Activated CD4-positive, CD25-positive, alpha-beta regulatory T cell treated with anti-CD3 and anti-CD28 coated beads, Interleukin-2, amount 50 U/mL, for 24 hours (primary cell): Measurements from ENCODE around the gene NFATC2.

Experiments used
- ATAC-seq, 2 donors: fragments of 150-1000 bp; cut with Tn5 transposase; one replicate each; pipeline ENCODE4 v1.10.0; 2021; ENCODE audit warnings: mild to moderate bottlenecking in 1 of 2, moderate library complexity in 1 of 2

The NFATC2 gene

DNA sequence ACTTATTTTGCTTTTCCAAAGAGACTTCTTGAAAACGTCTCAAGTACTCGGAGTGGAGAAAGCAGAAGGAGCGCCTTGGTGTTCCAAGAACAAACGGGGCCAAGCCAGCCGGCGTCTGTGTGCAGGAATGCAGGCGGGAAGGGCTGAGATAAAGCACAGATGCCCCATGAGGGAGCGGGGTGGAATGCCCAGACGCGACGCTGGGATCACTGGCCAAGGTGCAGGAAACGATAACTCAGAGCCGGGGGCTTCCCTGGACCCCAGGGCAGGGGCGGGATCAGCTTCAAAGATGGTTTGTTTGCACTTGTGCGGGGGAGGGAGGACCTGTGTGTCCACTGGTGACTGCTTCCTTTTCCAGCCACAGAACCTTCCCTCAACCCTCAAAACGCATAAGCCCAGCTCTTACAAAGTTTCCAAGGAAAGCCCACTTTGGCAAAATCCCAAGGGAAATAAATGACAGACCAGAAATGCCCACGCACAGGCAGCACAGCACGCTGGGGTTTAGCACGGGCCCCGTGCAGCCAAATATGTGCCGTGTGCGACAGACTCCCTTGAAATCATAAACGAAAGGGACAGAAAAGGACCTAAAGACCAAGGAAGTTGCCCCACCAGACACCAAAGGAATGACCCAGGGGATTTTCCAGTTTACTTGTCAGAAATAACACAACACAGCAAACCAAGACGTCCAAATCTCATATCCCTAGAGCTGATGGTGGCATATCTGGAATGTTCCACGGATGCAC lies 113.9 kb downstream of the NFATC2 start:
- no peak for ATAC-seq

DNA sequence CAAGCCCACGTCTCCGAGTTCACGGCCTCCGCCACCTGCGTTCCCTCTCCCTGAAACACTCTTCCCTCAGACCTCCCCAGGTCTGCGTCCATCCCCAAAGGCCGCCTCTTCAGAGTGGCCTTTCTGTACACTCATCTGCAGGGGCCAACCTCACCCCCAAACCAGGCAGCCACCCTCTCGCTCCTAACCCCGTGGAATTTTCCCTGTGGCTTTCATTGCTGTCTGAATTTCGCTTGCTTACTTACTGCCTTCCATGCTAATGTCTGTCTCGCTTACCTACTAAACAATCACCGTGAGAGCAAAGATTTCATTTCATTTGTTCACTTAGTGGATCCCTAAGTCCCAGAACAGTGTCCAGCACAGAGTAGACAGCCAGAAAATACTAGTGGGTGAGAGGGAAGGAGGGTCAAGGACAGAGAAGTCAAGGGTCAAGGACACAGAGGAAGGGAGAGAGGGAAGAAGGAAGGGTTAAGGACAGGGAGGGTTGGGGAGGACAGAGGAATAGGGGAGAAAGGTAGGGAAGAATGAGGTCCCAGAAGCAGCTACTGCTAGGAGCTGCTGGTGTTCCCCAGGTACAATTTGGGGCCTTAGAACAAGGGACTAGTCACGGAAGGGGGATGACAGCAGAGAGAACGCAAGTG lies 114.7 kb downstream of the NFATC2 start:
- no peak for ATAC-seq

DNA sequence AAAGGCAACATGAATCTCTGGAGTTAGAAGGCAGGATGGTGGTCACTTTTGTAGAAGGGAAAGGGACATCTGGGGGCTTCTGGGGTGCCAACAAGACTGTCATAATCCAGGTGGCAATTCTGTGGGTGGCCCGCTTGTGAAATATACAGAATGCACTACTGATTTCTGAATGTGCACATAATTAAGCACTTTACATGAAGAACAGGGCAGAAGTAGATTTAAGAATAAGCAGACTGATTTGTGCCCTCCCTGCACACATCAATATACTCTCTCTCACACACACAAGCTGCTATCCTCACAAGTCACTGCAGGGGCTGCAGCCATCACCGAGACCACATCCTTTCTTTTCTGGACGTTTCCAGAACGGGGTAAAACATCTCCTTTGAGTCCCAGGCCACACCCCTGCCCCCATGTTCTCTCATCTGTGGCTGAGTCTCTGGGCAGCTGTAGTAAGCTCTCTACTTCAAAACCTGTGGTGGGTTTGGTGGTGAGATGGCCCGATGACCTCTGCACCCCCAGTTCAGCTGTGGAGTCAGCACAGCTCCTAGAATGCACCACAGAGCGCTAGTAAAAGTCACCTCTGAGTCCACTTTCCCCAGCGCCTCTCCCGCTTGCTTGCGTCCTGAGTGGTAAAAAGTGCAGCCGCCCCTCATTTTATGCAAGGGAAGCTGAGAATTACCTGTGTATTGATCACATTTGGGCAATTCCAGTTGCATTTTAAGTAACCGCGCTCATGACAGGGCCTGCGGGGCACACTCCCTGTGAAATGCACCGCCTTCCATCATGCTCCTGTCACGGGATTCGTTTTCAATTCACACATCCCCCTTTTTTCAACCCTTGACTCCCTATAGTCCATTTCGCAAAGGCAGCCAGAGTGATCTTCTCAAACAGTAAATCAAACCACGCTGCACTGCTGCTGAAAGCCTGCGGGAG lies 115.5 kb downstream of the NFATC2 start:
- ATAC-seq: no peak

DNA sequence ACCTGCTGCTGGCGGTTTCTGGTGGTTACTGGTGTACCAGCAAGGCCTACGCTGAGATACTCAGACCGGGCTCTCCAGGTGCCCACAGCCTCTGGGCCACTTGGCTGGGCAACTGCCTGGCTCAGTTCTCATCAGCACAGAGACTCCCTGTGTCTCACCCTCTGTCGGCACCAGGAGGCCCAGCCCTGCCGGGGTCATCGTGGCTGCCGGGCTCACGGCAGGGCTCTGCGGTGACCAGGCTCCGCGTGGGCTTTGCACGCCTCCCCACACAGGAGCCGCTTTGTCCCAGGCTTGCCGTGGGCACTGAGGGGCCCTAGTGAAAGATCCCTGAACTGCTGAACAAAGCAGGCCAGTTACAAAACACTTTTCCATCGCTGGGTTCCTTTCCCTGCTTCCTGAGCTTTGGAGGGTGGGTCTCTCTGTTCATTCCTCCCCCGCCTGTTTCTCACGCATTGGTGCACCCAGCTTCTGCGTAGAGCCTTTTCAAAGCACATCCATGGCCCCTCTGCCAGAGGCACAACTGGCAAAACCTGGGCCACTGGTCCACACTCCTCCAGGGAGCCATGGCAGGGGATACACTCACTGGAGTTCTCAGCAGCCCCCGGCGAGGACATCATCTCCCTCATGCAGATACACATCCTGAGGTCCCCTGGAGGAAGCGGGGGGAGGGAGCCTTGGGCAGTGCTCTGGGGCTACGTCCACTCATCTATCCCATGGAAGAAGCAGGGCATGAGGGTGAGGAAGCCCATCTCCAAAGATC lies 117.0 kb downstream of the NFATC2 start:
- ATAC-seq: peak; percentile 22 to 25

DNA sequence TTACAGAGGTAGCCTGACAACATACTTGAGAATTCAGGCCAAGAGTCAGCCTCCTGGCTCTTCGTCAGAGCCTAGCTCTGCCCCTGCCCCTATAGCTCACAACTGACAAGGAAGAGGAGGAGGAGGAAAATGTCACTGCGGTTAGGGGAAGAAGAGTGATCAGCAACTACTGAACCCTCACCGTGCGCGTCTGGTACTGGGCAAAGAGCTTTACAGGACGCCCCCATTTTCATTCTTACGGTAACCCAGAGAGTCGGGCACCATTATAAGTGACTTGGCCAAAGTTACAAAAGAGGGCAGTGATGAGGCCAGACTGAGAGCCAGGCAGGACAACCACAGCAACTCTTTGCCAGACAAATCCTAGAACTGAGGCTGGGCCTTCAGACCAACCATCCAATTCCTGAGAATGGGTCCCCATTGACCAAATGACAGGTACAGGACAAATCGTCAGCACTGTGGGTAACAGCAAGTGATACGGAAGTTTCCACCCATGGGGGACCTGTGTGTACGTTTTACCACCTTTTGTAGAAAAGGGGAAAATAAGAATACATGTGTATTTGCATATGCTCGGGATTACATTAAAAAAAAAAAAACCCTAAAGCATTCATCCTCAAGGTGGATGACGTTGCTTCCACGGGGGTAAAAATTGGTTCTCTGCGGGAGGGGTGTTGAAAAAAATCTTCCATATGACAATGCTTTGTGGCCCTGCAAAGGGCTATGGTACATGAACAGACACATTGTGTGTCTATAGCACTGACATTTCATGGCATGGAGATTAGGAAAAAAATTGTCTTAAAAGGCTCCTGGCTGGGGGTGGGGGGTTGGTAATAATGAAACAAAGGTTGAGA lies 118.0 kb downstream of the NFATC2 start:
- peak; percentile 58 to 63 for ATAC-seq

DNA sequence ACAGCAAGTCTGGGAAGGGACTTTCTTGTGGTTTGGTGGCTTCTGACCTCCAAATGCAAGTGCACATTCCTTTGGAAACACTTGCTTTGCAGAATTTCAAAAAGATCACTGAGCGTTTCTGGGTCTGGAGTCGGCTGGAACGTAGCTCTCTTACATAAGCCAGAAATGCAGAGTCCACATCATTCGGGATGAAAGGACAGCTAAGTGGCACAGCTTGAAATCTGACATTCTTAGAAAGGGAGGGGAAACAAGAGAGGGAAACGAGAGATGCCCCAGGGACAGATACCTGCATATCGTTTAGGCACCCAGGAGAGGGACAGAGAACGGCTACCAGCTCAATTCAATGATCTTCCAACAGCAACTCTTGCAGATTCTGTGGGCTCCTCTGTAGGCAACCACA lies 118.7 kb downstream of the NFATC2 start:
- ATAC-seq: no peak

DNA sequence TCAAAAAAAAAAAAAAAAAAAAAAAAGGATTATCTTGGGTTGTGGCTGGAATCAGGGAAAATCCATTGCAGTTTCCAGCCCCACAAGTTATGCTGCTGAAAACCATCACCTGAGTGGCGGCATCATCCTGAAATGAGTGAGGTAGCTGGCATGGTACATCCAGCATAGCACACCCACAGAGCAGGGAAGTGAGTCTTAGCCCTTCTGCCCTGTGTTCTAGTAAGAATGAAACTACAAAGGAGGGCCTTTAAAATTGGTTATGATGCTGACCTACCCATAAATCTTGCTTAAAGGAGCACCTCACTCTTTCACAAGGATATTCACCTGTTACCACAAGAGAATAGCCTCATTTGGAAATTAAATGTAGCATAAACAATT lies 119.2 kb downstream of the NFATC2 start:
- peak; percentile 68 for ATAC-seq

DNA sequence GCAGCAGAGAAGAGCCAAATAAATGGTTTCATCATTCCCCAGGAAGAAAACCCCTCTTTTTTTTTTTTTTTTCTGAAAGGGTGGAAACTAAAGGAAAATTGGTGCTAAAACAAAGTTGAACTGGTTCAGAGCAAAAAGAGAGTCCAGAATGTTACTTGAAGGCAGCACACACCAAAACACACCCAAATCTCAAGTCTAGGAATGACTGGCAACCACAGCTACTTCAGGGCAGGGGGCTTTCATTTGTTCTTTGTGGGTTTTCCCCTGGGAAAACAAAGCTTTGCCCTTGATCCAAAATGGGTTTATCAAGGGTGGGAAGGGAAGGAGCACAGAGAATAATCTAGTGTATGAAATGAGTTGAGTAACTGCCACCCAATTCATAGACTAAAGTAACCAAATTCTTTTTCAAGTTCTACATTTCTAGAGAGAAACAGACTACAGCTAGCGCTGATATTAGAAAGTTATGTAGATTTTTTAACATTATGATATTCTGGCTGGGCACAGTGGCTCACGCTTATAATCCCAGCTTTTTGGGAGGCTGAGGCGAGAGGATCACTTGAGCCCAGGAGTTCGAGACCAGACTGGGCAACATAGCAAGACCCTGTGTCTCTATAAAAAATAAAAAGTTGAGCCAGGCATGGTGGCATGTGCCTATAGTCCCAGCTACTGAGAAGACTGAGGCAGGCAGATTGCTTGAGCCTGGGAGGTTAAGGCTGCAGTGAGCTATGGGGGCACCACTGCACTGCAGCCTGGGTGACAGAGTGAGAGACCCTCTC lies 119.8 kb downstream of the NFATC2 start:
- ATAC-seq: no peak

DNA sequence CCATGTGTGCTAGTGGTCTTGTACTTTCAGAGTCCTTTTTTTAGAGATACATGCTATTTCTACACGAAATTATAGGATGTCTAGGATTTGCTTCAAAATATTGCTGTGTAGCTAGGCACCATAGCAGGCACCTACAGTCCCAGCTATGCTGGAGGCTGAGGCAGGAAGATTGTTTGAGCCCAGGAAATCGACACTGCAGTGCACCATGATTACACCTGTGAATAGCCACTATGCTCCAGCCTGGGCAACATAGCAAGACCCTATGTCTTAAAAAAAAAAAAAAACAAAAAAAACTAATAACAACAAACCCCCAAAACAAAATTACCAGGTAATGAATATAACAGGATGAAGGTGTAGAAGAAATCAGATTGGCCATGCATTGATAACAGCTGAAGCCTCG lies 121.7 kb downstream of the NFATC2 start:
- ATAC-seq: no peak

DNA sequence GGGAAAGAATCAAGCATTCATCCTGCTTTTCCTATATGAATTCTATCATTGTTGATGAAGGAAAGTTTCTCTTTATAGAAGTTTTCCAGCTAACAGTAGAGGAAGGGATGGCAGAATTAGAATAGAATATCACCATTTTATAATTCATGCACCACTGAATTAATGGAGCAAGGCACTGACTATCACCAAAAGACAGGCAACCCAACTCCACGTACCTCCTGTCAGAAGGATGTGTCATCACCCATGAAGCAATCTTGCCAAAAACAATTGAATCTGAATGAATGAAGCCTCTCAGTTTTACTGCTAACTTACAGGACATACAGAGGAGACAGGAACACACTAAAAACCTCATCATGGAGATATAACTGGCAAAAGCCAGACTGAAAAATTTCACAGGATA lies 122.4 kb downstream of the NFATC2 start:
- ATAC-seq: no peak

DNA sequence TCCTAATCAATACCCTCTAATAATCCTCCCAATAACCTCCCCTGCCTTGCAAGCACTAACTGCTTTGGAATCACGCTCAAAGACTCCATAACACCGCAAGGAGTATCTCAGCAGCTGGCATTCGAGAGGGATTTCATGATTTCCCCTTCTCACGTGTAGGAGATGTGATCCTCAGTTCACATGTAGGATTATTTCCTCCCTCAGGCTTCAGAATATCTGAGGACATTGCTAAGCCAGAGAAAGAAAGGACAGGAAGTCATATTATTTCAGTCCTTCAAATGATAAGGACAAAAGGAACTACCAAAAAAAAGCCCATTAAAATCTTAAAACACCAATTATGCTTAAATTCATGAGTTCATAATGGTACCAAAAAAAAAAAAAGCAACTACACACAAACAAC lies 122.9 kb downstream of the NFATC2 start:
- ATAC-seq: no peak

DNA sequence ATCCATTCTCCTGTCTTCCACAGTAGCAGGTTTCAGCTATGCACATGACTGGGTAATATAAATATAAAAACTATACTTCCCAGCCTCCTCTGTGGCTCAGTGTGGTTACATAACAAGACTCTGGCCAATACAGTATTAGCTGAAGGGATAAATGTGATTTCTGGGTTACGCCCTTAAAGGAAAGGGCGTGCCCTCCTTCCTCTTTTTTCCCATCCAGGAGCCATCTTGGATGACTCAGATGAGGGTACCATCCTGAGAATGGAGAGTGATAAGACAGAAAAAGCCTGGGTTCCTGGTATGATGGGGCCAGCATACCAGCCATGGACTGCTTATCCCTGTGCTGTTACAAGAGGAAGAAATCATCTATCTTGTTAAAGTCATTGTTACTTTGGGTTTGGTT lies 123.3 kb downstream of the NFATC2 start:
- no peak for ATAC-seq

DNA sequence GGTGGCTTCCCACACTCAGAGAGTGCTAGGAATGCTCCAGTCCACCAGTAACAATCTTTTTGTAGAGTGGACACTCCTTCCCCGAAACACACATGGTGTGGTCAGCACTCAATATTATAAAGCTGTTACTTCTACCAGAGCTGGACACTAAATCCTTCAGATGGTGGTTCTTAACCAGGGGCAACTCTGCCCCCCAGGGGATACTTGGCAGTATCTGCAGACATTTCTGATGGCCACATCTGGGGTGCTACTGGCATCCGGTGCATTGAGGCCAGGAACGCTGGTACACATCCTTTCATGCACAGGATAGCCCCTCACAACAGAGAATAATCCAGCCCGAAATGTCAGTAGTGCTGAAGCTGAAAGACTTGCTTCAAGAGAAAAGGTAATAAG lies 124.4 kb downstream of the NFATC2 start:
- no peak for ATAC-seq

DNA sequence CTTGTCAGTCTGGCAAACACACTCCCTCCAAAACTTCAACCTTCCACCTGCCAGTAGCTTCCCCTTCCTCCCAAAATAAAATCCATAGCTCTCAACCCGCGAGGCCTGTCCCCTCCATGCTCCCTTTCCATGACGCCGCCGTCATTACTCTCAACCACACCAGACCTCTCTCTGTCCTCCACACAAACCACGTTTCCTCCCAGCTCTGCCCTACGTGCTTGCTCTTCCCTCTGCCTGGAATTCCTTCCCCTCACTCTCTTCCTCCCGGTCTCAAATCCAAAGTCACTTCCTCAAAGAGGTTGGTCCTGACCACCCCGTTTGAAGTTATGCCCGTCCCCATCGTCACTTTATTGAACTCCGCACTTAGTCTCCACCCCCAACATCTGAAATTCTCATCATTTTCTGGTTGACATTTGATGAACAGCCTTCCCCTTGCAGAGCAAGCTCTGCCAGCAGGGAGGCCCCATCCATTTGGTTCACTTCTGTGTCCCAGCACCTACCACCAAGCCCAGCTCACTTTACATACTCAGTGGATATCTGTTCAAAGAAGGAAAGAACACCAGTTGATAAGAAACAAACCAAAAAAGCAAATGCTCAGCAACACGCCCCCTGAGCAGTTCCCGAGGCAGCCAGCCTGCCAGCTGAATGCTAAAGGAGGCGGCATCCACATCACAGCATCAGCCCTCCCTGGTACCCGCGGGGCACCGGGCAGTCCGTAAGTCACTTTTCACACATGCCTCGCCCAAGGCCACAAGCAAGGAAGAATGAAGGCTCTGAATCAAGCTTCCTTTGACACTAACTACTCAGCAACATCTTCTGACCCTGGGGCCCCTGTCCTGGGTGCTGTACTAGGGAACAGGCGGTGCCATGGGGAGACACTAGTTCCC lies 125.0 kb downstream of the NFATC2 start:
- ATAC-seq: no peak

DNA sequence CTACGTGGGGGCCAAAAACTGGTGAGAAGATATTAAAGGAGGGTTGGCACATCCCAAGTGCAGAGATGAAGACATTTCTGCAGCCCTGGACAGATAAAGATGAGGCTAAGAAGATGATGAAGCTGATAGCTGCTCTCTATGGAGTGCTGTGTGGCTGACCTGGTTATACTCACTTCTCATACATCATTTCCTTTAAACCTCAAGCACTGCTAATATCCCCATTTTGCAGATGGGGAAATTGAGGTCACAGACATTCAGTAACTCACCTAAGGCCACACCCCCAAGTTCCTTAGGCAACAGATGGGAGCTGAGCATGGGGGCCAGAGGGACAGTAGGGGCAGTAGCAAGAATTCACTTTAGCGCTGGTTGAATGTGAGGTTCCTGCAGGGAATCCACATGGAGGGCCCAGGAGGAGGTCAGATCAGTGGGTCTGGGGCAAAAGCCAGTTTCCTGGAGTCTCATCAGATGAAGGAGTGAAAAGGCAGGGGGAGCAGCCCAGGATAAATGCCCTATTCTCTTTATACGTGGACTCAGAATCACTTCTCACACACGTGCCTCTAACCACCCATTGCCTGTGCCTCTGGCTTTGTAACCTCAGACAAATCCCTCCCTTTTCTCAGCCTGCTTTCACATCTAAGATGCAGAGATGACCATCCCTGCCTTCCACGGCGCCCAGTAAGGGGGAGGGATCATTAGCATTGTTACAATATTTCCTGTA lies 125.8 kb downstream of the NFATC2 start:
- no peak for ATAC-seq

DNA sequence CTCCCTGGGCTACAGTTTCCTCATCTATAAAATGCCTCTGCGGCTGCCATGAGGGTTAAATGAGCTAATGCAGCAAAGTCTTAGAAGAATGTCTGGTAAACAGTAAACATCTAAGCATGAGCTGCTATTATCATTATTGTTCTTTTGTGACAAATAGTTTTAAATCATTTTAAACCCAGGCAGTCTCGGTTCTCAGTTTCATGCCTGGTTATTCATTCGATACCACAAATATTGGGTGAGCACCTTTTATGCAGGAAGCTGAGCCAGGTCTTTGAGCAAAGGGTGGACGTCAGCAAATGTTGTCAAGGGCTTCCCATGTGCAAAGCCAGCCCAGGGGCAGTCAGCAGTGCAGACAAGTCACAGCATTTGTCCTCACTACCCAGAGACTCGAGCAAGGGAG lies 128.7 kb downstream of the NFATC2 start:
- peak; percentile 79 to 81 for ATAC-seq

DNA sequence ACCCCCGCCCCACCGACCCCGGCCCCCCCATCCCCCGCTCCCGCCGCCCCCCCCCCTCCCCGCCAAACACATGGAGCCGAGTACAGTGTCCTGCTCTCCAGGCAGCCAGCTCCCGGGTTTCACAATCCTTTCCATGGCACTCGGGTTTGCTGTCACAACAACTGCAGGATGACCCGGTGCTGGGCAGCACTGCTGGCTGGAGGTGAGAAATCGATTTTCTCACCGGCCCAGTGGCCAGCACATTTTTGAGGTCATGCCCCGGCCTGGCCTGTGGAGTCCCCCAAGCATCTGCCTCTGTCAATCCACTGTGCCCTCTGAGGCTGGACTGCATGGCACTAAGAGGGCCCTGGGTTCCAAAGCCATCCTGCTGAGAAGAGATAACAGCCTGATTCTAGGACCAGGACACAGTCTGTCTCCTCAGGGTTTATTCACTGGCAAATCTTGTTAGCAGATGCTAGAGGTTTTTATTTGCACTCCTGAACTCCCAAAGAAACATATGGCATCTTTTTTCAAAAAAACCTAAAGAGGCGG lies 129.5 kb downstream of the NFATC2 start:
- ATAC-seq: no peak

DNA sequence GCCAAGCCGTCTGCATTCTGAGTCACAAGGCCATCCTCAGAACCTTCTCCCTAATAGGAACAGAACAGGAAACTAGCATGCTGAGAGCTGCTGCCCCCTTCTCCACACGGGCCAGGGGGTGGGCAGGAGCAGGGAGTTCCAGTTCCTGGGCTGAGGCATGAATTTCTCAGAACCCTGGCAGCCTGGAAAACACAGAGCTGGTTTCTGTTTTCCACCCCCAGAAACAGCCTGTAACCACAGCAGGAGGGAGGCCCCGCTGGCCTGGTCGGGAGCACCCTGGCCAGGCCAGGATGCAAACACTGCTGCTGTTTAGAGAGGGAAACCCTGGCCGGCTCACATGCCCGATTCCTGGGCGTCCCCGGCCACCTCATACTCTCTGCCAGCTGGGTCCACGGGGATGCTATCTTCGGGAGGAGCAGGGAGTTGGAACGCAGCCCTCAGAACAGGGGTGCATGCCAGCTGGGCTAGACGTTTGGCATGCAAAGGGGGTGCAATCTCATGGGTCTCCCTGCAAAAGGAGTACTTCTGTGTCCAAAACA lies 130.1 kb downstream of the NFATC2 start:
- ATAC-seq: no peak

DNA sequence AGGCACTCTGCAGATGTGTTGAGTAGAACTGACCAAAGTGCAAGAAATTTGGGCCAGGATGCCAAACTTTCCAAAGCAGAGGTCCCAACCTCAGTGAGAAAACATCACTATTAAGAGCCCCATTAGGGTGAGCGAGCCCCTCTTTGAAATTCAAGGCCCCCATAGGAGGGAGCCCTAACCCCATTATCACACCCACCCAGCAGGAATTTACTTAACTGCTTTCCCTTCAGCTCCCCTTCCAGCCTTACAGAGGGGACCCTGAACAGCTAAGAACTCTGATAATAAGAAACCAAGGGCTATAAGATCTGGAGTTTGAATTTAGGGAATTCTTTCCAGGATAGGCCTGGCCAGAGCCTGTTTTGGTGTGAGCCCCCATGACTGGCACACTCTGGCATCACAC lies 130.6 kb downstream of the NFATC2 start:
- no peak for ATAC-seq
